ENCODE measurements around the gene PHF10. TPM values are rescaled to one million over a fixed set of nuclear protein-coding genes. Genes with fewer than 3 reads are reported as not detected.

PHF10 gene
- total RNA-seq, 1 donor from 2014 or later, result 50.6 TPM

DNA sequence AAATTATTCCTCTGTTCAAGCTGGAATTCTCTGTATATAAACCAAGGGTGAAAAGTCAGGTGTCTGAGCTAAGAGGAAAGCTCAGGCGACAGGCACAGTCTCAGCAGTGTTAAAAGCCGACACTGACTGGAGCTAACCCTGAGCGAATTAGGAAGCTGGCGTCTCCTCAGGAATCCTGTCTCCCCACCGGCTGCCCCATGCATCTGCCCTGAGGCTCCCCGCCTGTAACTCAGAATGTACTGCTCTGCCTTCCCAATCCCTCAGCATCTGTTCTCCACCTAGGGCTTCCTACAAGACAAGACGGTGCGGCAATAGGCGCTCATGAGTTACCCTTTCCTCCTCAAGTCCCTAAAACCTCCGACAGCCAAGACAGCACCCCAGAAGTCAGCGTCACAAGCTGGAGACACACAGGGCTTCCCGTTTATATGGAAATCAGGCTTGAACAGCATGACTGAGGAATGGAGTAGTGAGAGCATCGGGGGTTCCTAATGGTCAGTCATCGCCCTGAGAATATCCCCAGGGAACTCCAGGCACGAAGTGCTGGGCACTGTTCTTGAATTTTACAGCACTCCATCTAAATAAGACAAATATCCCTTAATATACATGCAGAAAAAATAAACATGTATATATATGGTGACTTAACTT lies 56.0 kb downstream of the PHF10 start:
- no peaks in the 10 kb centered on the region for H3K9me3 Mint-ChIP-seq (ENCODE audit: unreplicated experiment)

DNA sequence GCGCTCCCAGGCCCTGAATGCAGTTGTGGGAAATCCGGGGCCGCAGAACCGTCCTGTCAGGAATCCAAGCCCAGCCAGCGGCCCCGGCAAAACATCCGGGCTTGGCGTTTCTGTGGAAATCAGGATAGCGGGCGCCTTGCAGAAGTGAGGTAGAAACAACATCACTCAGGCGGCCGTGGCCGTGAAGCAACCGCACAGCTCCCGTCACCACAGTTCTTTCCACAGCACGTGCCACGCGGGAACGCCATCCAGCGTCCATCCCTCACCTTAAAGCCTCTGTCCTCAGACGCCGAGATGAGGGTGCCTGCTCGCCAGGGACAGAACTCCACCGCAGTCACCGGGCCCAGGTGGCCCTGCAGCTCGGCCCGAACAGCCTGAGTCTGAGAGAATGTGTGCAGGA lies 56.6 kb downstream of the PHF10 start:
- TF ChIP-seq, protein P1, sequence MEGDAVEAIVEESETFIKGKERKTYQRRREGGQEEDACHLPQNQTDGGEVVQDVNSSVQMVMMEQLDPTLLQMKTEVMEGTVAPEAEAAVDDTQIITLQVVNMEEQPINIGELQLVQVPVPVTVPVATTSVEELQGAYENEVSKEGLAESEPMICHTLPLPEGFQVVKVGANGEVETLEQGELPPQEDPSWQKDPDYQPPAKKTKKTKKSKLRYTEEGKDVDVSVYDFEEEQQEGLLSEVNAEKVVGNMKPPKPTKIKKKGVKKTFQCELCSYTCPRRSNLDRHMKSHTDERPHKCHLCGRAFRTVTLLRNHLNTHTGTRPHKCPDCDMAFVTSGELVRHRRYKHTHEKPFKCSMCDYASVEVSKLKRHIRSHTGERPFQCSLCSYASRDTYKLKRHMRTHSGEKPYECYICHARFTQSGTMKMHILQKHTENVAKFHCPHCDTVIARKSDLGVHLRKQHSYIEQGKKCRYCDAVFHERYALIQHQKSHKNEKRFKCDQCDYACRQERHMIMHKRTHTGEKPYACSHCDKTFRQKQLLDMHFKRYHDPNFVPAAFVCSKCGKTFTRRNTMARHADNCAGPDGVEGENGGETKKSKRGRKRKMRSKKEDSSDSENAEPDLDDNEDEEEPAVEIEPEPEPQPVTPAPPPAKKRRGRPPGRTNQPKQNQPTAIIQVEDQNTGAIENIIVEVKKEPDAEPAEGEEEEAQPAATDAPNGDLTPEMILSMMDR (IDR thresholded peaks at IDR 0.05), result no peak
- Mint-ChIP-seq H3K27ac (ENCODE audit: unreplicated experiment) (no peak overlapping the region), H3K4me1 (ENCODE audit: unreplicated experiment) (peaks cover 3% of the 10 kb centered on the region), H3K4me3 (ENCODE audit: unreplicated experiment) (no peak overlapping the region), H3K27me3 (ENCODE audit: unreplicated experiment) (no peaks in the 10 kb centered on the region), H3K9me3 (ENCODE audit: unreplicated experiment) (no peaks in the 10 kb centered on the region), H3K36me3 (ENCODE audit: unreplicated experiment) (peaks cover 33% of the 10 kb centered on the region)
- DNase-seq (ENCODE audit: extremely low spot score, unreplicated experiment), result no peak

More for the DNA sequence above, 56.0 kb downstream of the PHF10 start:
- Mint-ChIP-seq H3K4me3 (ENCODE audit: unreplicated experiment) (no peak overlapping the region), H3K27me3 (ENCODE audit: unreplicated experiment) (no peaks in the 10 kb centered on the region), H3K27ac (ENCODE audit: unreplicated experiment) (no peak overlapping the region), H3K36me3 (ENCODE audit: unreplicated experiment) (peaks cover 30% of the 10 kb centered on the region), H3K4me1 (ENCODE audit: unreplicated experiment) (peaks cover 3% of the 10 kb centered on the region)
- TF ChIP-seq, protein P1 (IDR thresholded peaks at IDR 0.05), result no peak
- no peak for DNase-seq (ENCODE audit: extremely low spot score, unreplicated experiment)

DNA sequence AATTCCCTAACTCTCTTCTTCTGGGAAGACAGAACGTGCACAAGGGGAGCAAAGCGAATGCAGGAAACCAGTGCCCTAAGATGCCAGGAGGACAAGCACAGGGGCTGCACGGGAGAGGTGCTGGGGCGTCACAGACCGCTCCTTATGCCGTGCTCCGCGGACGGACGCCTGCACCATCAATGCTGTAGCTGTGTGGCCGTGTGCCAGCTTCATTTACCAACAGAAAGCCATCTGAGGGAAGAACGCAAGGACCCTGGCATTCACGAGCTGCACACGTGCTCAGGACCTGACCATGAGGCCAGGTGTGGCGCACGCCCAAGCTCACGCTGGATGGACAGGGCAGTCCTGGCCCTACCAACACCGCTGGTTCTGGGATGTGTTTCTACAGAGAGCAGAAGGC lies 57.9 kb downstream of the PHF10 start:
- Mint-ChIP-seq H3K9me3 (ENCODE audit: unreplicated experiment) (no peaks in the 10 kb centered on the region), H3K36me3 (ENCODE audit: unreplicated experiment) (peaks cover 29% of the 10 kb centered on the region), H3K27me3 (ENCODE audit: unreplicated experiment) (no peaks in the 10 kb centered on the region), H3K27ac (ENCODE audit: unreplicated experiment) (no peak overlapping the region), H3K4me3 (ENCODE audit: unreplicated experiment) (no peak overlapping the region), H3K4me1 (ENCODE audit: unreplicated experiment) (peaks cover 3% of the 10 kb centered on the region)
- DNase-seq (ENCODE audit: extremely low spot score, unreplicated experiment), result no peak
- TF ChIP-seq, protein P1 (IDR thresholded peaks at IDR 0.05), result no peak

DNA sequence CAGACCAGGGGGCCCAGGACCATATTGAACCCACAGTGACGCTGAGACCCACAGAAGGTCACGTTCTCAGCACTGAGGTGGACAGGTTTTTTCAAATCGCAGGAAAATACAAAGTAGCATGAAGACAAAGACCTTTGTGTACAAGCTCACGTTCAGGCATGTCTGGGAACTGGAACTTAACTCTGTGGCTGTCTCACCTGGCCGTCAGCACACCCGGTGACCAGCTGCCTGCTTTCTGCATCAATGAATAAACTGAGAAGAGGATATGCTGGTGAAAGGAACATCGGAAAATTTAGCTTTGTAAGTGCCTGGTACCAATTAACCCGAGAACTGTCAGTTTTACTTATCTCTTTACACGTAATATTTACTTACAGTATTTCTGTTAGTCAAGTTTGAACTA lies 59.0 kb downstream of the PHF10 start:
- no peak for DNase-seq (ENCODE audit: extremely low spot score, unreplicated experiment)
- Mint-ChIP-seq H3K27me3 (ENCODE audit: unreplicated experiment) (no peaks in the 10 kb centered on the region), H3K9me3 (ENCODE audit: unreplicated experiment) (no peaks in the 10 kb centered on the region), H3K27ac (ENCODE audit: unreplicated experiment) (no peak overlapping the region), H3K4me1 (ENCODE audit: unreplicated experiment) (peaks cover 3% of the 10 kb centered on the region), H3K36me3 (ENCODE audit: unreplicated experiment) (peaks cover 24% of the 10 kb centered on the region), H3K4me3 (ENCODE audit: unreplicated experiment) (no peak overlapping the region)
- TF ChIP-seq, protein P1 (IDR thresholded peaks at IDR 0.05), result no peak

DNA sequence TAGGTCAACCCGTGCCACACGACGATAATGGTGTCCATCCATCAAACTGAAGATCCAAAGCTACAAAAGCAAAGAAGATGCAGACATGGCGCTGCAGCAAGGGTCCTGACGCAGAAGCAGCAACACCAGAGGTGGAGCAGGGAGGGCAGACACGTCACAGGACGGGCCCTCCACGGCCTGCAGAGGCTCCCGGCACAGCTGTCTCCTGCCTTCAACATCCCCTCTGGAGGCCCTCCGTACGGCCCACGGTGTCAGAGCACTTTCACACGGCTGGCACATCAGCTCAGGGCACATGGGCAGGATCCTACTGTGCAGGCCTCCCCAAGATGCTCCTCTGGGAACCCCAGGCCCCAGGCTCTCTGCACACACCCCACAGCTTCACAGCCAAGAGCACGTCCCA lies 60.1 kb downstream of the PHF10 start:
- no peak for DNase-seq (ENCODE audit: extremely low spot score, unreplicated experiment)
- Mint-ChIP-seq H3K27me3 (ENCODE audit: unreplicated experiment) (no peaks in the 10 kb centered on the region), H3K4me1 (ENCODE audit: unreplicated experiment) (no peaks in the 10 kb centered on the region), H3K4me3 (ENCODE audit: unreplicated experiment) (no peak overlapping the region), H3K9me3 (ENCODE audit: unreplicated experiment) (no peaks in the 10 kb centered on the region), H3K36me3 (ENCODE audit: unreplicated experiment) (peaks cover 26% of the 10 kb centered on the region), H3K27ac (ENCODE audit: unreplicated experiment) (no peak overlapping the region)
- TF ChIP-seq, protein P1 (IDR thresholded peaks at IDR 0.05), result no peak

All from osteocyte (in vitro differentiated cells).